ENCODE results near the gene LCE2B.
"Not testable (repeated sequence)": the region's sequence is repeated elsewhere in the genome, so short reads cannot be mapped to it uniquely, and the experiment has no call there.

The LCE2B gene

DNA sequence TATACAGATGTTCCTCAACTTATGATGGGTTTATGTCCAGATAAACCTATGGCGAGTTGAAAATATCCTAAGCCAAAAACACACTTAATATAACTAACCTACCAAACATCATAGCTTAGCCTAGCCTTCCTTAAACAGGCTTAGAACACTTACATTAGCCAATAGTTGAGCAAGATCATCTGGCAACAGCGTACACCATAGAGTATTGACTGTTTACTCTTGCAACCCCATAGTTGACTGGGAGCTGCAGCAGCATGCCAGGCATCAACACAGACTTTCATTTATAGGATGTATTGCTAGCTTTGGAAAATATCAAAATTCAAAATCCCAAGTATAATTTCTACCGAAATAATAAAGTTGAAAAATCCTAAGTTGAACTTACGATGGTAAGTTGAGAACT, 28.2 kb upstream of the LCE2B start:
- no peak for DNase-seq (ENCODE audit: extremely low spot score)
- no peak for TF ChIP-seq FOXA1 (IDR thresholded peaks at IDR 0.05)
- no peak for TF ChIP-seq NFRKB (IDR thresholded peaks at IDR 0.05)
- TF ChIP-seq SUZ12 (IDR thresholded peaks at IDR 0.05), result no peak
- no peak for TF ChIP-seq TARDBP (IDR thresholded peaks at IDR 0.05)
- TF ChIP-seq ZNF384 (IDR thresholded peaks at IDR 0.05), result no peak
- no peak for TF ChIP-seq CTBP1 (IDR thresholded peaks at IDR 0.05; ENCODE audit: borderline replicate concordance)
- TF ChIP-seq LEF1 (IDR thresholded peaks at IDR 0.05; ENCODE audit: borderline replicate concordance), result no peak
- TF ChIP-seq FOXK2 (IDR thresholded peaks at IDR 0.05), result no peak
- TF ChIP-seq ELF4 (IDR thresholded peaks at IDR 0.05), result no peak
- no peak for TF ChIP-seq BHLHE40 (IDR thresholded peaks at IDR 0.05; ENCODE audit: borderline replicate concordance)
- no peak for TF ChIP-seq FOXM1 (IDR thresholded peaks at IDR 0.05; ENCODE audit: borderline replicate concordance)
- TF ChIP-seq, protein P1, sequence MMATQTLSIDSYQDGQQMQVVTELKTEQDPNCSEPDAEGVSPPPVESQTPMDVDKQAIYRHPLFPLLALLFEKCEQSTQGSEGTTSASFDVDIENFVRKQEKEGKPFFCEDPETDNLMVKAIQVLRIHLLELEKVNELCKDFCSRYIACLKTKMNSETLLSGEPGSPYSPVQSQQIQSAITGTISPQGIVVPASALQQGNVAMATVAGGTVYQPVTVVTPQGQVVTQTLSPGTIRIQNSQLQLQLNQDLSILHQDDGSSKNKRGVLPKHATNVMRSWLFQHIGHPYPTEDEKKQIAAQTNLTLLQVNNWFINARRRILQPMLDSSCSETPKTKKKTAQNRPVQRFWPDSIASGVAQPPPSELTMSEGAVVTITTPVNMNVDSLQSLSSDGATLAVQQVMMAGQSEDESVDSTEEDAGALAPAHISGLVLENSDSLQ (IDR thresholded peaks at IDR 0.05), result no peak
- no peak for TF ChIP-seq HDGF (IDR thresholded peaks at IDR 0.05; ENCODE audit: borderline replicate concordance)
- no peak for TF ChIP-seq ARNT (IDR thresholded peaks at IDR 0.05)
- TF ChIP-seq L3MBTL2 (conservative IDR thresholded peaks at IDR 0.05), result no peak
- no peak for TF ChIP-seq SP1 (IDR thresholded peaks at IDR 0.05)
- CTCF ChIA-PET, result interaction anchor here (0.7 kb wide), 1 partner anchor 536 kb away, joined by 3 read pairs; no protein-coding TSS in a partner anchor
- POLR2A ChIA-PET, result no interaction called here

DNA sequence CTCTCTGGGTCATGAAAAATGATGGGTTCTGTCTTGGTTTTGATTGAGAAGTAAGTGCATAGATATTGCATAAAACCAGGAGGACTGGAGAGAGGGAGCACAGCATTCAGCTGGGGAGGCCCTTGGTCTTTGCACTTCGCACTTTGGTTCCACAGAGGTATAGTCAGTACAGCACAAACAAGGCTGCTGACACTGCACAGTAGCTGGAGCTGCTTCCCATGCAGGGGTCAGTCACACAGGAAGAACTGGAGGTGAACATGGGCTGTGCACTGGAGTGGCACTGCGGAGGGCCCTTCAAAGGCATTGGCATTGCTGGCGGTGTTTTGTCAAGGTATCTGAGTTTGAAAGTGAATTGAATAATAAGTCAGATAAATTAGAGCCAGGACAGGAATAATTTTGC, 27.3 kb upstream of the LCE2B start:
- DNase-seq (ENCODE audit: extremely low spot score), result no peak
- ChIA-PET POLR2A (no interaction called here), CTCF (interaction anchor here (0.7 kb wide), 1 partner anchor 8 kb away, joined by 3 read pairs; no protein-coding TSS in a partner anchor)
- TF ChIP-seq SUZ12 (IDR thresholded peaks at IDR 0.05) (no peak), NFRKB (IDR thresholded peaks at IDR 0.05) (no peak), CTBP1 (IDR thresholded peaks at IDR 0.05; ENCODE audit: borderline replicate concordance) (no peak), TARDBP (IDR thresholded peaks at IDR 0.05) (no peak), ARNT (IDR thresholded peaks at IDR 0.05) (no peak), L3MBTL2 (conservative IDR thresholded peaks at IDR 0.05) (no peak), LEF1 (IDR thresholded peaks at IDR 0.05; ENCODE audit: borderline replicate concordance) (no peak), FOXK2 (IDR thresholded peaks at IDR 0.05) (no peak), HDGF (IDR thresholded peaks at IDR 0.05; ENCODE audit: borderline replicate concordance) (no peak)
- TF ChIP-seq, protein P1 (IDR thresholded peaks at IDR 0.05), result no peak

DNA sequence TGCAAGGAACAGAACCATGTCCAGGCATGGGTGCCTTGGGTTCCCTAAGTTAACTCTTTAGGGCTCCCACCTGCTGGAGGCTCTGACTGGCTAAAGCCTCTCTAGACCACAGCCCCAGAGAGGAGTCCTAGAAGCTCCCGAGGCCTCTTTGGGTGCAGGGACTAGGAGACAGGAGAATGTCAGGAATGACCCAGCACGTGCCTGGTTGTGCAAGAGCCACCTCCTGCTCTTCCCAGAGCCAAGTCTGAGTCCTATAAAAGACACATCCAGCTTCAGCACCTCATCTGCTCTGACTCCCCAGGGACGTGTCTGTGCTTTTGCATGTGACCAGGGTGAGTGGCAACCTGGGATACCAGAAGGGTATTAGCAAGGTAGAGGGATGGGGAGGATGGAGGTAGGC, 22.8 kb upstream of the LCE2B start, which contains the start of gene LCE2D:
Gene LCE2D, plus strand, starts transcription at position 283 of the 400 bp plus-strand sequence. CDS start 726 bp downstream, outside the sequence.
- POLR2A ChIA-PET, result no interaction called here
- TF ChIP-seq FOXA1 (IDR thresholded peaks at IDR 0.05), result no peak
- no peak for DNase-seq (ENCODE audit: extremely low spot score)
- CTCF ChIA-PET, result no interaction called here

DNA sequence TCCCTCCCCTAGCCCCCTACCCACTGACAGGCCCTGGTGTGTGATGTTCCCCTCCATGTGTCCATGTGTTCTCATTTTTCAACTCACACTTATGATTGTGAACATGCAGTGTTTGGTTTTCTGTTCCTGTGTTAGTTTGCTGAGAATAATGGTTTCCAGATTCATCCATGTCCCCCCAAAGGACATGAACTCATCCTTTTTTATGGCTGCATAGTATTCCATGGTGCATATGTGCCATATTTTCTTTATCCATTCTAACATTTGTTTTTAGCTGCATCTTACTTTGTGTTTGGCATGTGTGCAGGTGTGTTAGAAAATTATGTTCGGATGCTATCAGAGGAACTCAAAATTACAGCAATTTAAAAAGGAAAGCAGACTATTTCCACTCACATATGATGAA, 19.8 kb upstream of the LCE2B start:
- DNase-seq (ENCODE audit: extremely low spot score); POLR2A ChIA-PET; CTCF ChIA-PET: not testable (repeated sequence)

DNA sequence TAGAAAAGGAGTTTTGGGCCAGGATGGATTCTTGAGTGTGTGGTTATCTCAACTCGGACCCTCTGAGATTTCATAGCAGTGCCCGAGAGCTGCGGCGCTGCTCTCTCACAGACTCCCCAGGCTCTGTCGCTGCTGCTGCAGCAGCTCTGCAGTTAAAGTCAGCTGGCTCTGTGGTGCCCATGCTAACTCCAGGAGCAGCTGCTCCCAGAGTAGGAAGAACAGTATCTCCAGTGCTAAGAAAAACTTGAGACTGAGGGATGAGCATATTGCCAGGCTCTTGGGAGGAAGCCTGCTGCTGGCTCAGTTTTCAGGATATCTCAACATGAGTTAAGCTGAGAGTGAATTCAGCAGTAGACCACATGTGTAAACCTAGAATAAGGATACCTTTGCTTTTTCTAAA, 18.3 kb upstream of the LCE2B start:
- POLR2A ChIA-PET, result no interaction called here
- TF ChIP-seq ELF4 (IDR thresholded peaks at IDR 0.05) (no peak), BHLHE40 (IDR thresholded peaks at IDR 0.05; ENCODE audit: borderline replicate concordance) (no peak), ZNF384 (IDR thresholded peaks at IDR 0.05) (no peak), SP1 (IDR thresholded peaks at IDR 0.05) (no peak), LEF1 (IDR thresholded peaks at IDR 0.05; ENCODE audit: borderline replicate concordance) (no peak), FOXK2 (IDR thresholded peaks at IDR 0.05) (no peak)
- CTCF ChIA-PET, result no interaction called here
- DNase-seq (ENCODE audit: extremely low spot score), result no peak

DNA sequence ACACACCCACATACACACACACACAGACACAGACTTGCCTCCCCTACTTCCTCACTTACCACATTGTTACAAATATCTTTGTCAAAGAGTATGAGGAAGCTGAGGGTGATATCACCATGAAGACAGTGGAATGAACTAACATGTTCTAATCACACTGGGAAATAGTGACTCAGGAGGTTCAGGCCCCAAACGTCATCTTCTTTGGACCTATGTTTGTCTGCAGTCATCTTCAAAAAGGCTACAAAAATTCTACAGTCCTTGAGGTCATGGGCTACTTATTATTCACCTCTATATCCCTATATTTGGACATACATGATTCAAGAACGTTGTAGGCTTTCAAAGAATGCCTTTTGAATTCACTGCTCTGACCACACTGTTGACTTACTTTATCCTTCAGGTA, 12.9 kb upstream of the LCE2B start:
- ChIA-PET POLR2A (no interaction called here), CTCF (no interaction called here)
- TF ChIP-seq SP1 (IDR thresholded peaks at IDR 0.05) (no peak), CTBP1 (IDR thresholded peaks at IDR 0.05; ENCODE audit: borderline replicate concordance) (no peak), FOXK2 (IDR thresholded peaks at IDR 0.05) (no peak), ARNT (IDR thresholded peaks at IDR 0.05) (no peak), FOXA1 (IDR thresholded peaks at IDR 0.05) (no peak), L3MBTL2 (conservative IDR thresholded peaks at IDR 0.05) (no peak), HDGF (IDR thresholded peaks at IDR 0.05; ENCODE audit: borderline replicate concordance) (no peak)
- no peak for DNase-seq (ENCODE audit: extremely low spot score)

DNA sequence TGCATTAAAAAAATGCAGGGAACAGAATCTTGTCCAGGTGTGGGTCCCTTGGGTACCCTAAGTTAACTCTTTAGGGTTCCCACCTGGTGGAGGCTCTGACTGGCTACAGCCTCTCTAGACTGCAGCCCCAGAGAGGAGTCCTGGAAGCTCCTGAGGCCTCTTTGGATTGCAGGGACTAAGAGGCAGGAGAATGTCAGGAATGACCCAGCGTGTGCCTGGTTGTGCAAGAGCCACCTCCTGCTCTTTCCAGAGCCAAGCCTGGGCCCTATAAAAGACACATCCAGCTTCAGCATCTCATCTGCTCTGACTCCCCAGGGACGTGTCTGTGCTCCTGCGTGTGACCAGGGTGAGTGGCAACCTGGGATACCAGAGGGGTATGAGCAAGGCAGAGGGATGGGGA, 10.9 kb upstream of the LCE2B start, which contains the start of gene LCE2C:
Gene LCE2C, plus strand, starts transcription at position 297 of the 400 bp plus-strand sequence. CDS start 737 bp downstream, outside the sequence.
- POLR2A ChIA-PET, result not testable (repeated sequence)

DNA sequence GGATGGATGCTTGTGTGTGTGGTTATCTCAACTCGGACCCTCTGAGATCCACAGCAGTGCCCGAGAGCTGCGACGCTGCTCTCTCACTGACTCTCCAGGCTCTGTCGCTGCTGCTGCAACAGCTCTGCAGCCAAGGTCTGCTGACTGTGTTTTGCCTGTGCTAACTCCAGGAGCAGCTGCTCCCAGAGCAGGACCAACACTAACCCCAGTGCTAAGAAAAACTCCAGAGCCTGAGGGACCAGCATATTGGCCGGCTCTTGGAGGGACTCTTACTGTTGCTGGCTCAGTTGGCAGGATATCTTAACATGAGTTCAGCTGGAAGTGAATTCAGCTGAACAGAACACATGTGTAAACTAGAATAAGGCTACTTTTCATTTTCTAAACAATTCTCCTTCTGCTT, 6.5 kb upstream of the LCE2B start:
- CTCF ChIA-PET, result no interaction called here
- POLR2A ChIA-PET, result no interaction called here
- DNase-seq (ENCODE audit: extremely low spot score), result no peak
- TF ChIP-seq L3MBTL2 (conservative IDR thresholded peaks at IDR 0.05) (no peak), FOXK2 (IDR thresholded peaks at IDR 0.05) (no peak), ARNT (IDR thresholded peaks at IDR 0.05) (no peak), NFRKB (IDR thresholded peaks at IDR 0.05) (no peak), ELF4 (IDR thresholded peaks at IDR 0.05) (no peak), HDGF (IDR thresholded peaks at IDR 0.05; ENCODE audit: borderline replicate concordance) (no peak), FOXM1 (IDR thresholded peaks at IDR 0.05; ENCODE audit: borderline replicate concordance) (no peak), LEF1 (IDR thresholded peaks at IDR 0.05; ENCODE audit: borderline replicate concordance) (no peak), TARDBP (IDR thresholded peaks at IDR 0.05) (no peak)

More for the DNA sequence above, 10.9 kb upstream of the LCE2B start, which contains the start of gene LCE2C:
- CTCF ChIA-PET; DNase-seq (ENCODE audit: extremely low spot score): not testable (repeated sequence)
